ENCODE results near the gene CELF1.

- TF ChIP-seq POLR2A (IDR thresholded peaks at IDR 0.05), result no peak
- TF ChIP-seq, protein P1, sequence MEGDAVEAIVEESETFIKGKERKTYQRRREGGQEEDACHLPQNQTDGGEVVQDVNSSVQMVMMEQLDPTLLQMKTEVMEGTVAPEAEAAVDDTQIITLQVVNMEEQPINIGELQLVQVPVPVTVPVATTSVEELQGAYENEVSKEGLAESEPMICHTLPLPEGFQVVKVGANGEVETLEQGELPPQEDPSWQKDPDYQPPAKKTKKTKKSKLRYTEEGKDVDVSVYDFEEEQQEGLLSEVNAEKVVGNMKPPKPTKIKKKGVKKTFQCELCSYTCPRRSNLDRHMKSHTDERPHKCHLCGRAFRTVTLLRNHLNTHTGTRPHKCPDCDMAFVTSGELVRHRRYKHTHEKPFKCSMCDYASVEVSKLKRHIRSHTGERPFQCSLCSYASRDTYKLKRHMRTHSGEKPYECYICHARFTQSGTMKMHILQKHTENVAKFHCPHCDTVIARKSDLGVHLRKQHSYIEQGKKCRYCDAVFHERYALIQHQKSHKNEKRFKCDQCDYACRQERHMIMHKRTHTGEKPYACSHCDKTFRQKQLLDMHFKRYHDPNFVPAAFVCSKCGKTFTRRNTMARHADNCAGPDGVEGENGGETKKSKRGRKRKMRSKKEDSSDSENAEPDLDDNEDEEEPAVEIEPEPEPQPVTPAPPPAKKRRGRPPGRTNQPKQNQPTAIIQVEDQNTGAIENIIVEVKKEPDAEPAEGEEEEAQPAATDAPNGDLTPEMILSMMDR (IDR thresholded peaks at IDR 0.05), result no peak
Measured at GRCh38 chr11:47477753-47478152, 75.2 kb downstream of the CELF1 start.

Data from thyroid gland (tissue), 4 donors.